Posterior cingulate gyrus (tissue), 11 donors: ENCODE measurements around the gene GSE1.

ENCODE experiments used
- DNase-seq, 10 donors: peaks; one replicate each; pipeline versions ENCODE4 v3.0.0 to v3.0.0-alpha.2; 2020 to 2021; ENCODE audit warnings: mixed read lengths in 3 of 10
- intact Hi-C: fragments of 100-400 bp; cut with DNase I; formaldehyde crosslinking; loops from one replicate; pipeline ENCODE4 v1.15.1; 2023

Gene GSE1

DNA sequence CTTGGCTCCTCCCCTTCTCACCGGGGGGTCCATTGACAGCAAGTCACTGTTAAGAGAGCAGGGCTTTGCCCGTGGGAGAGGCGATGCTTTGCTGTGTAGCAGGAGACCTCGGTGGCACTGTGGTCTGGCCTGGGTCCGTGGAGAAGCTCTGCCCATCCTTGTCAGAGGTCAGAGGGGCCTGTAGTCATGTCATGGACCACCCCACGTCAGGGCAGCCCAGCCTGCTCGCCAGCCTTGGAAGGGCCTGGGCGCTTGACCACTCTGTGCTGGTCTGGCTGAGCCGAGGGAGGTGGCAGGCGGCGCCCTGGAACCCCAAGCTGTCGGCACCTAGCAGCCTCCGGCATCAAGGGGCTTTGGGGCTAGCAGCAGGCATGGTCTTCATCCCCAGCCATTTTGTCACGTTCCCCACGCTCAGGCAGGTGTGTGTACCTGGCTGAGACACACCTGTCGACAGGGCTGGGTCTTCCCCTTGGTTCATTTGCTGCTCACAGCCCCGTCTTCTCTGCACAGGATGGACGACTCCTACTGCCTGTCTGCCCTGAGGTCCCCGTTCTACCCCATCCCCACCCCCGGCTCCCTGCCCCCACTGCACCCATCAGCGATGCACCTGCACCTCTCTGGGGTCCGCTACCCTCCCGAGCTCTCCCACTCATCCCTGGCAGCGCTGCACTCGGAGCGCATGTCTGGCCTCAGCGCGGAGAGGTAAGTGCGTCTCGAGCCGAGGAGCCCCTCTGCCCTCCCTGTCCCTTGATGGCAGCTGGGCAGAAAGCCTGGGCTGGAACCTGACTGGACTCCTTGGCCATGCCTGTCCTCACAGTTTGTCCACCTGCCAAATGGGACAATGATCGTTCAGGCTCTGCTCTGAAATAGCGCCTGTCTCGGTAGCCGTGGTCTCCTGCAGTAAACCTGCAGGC is 42.4 kb downstream of the GSE1 start:
- DNase-seq = peak in 4 of 10 donors; percentile 21 to 79 (median 66)
- intact Hi-C loops = loop anchor here (10.0 kb wide), 1 partner anchor 139 kb away; the partner anchor contains the start of genes COX4I1 and EMC8

DNA sequence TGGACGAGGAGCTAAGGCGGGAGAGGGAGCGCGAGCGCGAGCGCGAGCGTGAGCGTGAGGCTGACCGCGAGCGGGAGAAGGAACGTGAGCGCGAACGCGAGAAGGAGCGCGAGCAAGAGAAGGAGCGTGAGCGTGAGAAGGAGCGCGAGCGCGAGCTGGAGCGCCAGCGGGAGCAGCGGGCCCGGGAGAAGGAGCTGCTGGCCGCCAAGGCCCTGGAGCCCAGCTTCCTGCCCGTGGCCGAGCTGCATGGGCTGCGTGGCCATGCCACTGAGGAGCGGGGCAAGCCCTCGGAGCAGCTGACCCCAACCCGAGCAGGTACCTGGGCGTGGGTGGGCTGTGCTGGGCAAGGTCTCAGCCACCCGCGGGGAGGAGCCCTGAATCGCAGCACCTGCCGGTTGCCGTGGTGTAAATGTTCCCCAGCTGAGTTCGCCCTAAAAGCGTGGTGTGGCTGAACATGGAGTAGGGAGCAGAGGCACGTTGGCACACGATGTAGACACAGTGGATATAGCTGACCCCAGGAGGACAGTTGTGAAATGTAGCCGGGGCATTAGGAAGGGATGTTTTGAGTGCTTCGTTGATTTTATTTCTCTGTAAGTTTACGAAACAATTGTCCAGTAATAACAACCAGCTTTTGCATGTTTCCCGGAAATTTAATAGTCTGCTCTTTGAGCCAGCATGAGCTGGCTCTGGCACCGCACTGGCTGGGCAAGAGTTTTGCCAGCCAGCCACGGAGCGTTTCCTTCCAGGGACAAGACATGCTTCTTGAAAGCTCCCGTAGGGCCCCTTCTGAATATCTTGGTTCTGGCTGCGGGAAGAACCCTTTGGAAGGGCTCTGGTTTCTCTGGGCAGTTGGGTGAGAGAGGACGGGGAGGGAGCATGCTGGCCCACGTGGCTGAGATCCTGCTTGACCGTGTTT is 43.5 kb downstream of the GSE1 start:
- peak in 3 of 10 donors; percentile 74 to 83 (median 81) for DNase-seq
- intact Hi-C loops = loop anchor here (10.0 kb wide), 1 partner anchor 138 kb away; the partner anchor contains the start of genes COX4I1 and EMC8

DNA sequence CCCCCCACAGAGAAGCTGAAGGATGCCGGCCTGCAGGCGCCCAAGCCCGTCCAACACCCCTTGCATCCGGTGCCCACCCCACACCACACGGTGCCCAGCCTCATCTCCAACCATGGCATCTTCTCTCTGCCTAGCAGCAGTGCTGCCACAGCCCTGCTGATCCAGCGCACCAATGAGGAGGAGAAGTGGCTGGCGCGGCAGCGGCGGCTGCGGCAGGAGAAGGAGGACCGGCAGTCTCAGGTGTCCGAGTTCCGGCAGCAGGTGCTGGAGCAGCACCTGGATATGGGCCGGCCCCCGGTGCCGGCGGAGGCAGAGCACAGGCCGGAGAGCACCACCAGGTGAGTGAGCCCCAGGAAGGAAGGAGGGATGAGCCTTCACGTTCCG is 44.1 kb downstream of the GSE1 start:
- peak in 3 of 10 donors; percentile 67 to 82 (median 74) for DNase-seq

DNA sequence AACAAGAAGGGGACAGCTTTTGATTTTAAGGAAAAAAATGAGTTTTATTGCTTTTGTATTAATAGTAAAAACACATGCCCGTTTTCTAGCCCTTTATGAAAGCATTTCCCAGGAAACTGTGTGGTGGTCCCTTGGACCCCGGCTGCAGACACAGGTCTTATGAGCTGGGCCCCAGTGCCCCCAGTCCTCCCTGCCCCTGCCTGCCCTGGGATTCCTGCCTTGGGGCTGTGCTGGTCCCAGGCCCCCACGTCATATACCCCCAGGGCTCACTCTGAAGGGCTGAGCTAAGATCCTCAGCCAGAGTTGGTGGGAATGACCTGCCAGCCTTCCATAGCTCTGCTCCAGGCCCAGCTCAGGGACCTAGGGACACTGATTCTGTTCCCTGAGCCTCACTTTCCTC is 44.9 kb downstream of the GSE1 start:
- peak in 3 of 10 donors; percentile 5 to 67 (median 31) for DNase-seq
- intact Hi-C loops = loop anchor here (10.0 kb wide), 1 partner anchor 137 kb away; the partner anchor contains the start of genes COX4I1 and EMC8

More for the DNA sequence above, 44.1 kb downstream of the GSE1 start:
- intact Hi-C loops = loop anchor here (10.0 kb wide), 1 partner anchor 138 kb away; the partner anchor contains the start of genes COX4I1 and EMC8

DNA sequence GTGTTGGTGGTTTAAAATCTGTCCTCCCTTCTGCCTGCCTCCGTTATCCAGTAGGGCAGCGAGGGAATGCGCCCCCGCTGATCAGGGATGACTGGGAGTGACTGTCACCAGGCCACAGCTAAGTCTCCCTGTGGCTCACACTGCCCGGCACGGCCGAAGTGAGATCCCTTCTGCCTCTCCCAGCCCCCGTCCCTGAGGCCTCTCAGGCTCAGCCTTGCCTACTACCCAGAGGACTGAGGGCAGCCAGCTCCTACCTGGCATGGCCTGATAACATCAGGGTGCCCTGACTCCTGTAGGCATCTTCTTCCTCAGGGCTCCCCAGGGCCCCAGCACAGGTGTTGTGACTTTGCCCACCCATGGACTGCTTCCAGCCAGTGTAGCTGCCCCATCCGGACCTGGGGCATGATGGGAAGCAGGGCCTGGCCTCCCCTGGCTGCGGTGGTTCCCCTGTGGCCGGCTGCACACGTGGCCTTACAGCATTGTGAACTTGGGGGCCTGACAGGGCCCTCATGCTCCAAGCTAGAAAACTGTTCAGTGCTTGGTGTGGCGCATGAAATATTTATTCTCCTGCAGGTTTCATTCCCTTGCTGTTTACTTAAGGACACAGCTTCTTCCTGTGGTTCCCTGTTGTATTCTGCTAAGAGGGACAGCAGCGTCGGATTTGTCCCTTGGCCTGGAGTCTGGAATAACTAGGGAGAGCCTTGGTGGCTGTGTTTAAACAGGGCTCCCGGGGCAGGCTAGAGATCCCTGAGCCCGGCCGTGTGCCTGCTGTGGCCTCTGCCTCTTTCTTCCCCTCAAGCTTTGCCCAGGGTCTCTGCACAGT is 45.6 kb downstream of the GSE1 start:
- intact Hi-C loops = loop anchor here (1.0 to 10.0 kb wide), 2 partner anchors 60 to 136 kb away; partner anchors contain the start of genes COX4I1 and EMC8
- peak in 3 of 10 donors; percentile 62 to 69 (median 64) for DNase-seq

DNA sequence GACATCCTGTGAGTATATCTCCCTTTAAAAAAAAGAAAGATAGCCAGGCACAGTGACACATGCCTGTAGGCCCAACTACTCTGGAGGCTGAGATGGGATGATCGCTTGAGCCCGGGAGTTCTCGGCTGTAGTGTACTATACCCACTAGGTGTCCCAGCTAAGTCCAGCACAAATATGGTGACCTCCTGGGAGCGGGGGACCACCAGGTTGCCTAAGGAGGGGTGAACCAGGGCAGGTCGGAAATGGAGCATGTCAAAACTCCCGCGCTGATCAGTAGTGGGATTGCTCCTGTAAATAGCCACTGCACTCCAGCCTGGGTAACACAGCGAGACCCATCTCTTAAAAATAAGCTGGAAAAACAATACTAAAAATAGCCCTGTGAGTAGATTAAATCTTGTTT is 46.2 kb downstream of the GSE1 start:
- intact Hi-C loops = loop anchor here (1.0 to 10.0 kb wide), 2 partner anchors 59 to 135 kb away; partner anchors contain the start of genes COX4I1 and EMC8
- DNase-seq = peak in 3 of 10 donors; percentile 55 to 75 (median 60)

DNA sequence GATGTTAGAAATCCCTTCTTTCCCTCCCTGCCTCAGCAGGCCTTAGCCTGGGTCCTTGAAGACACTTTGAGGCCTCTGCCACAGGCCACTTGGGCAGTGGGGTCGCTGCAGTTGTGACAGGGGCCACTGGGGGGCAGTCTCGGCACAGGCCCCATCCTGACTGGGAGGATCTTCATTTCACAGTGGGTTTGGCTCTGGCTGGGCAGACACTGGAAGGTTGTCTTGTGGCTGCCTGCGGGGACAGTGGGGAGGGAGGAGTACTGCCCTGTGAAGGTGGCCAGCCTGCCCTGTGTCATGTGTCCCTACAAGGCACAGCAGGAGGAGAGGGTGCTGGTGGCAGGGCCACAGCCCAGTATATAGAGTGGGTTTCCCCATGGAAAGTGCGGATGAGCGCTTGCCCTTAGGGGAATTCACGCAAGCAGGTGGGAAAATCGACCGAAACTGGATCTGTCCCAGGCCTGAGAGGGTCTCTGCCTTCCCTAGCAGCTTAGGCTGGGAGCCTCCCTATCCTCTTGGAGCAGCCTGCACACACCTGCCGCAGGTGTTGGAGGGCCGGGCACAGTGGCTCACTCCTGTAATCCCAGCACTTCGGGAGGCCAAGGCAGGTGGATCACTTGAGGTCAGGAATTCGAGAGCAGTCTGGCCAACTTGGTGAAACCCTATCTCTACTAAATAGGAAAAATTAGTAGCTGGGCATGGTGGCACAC is 46.8 kb downstream of the GSE1 start:
- DNase-seq = peak in 9 of 10 donors; percentile 45 to 96 (median 79)
- intact Hi-C loops = loop anchor here (1.0 to 10.0 kb wide), 2 partner anchors 58 to 135 kb away; partner anchors contain the start of genes COX4I1 and EMC8

DNA sequence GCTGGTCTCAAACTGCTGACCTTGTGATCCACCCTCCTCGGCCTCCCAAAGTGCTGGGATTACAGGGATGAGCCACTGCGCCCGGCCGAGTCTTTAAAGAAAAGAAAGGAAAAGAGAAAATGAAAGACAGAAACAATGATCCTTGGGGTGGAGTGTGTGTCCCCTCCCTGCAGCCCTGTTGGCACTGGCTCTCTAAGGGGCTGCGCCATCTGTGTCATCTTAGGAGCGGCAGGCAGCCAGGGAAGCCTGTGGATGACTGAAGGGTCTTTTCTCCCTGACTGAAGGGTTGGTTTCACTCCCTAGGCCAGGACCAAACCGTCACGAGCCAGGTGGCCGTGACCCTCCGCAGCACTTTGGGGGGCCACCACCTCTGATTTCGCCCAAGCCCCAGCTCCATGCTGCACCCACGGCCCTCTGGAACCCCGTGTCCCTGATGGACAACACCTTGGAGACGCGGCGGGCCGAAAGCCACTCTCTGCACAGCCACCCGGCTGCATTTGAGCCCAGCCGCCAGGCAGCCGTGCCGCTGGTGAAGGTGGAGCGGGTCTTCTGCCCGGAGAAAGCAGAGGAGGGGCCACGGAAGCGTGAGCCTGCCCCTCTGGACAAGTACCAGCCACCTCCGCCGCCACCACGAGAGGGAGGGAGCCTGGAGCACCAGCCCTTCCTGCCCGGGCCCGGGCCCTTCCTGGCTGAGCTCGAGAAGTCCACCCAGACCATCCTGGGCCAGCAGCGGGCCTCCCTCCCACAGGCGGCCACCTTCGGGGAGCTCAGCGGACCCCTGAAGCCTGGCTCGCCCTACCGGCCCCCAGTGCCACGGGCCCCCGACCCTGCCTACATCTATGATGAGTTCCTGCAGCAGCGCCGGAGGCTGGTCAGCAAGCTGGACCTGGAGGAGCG is 48.0 kb downstream of the GSE1 start:
- intact Hi-C loops = no loop called here
- DNase-seq = peak in 3 of 10 donors; percentile 59 to 83 (median 80)

DNA sequence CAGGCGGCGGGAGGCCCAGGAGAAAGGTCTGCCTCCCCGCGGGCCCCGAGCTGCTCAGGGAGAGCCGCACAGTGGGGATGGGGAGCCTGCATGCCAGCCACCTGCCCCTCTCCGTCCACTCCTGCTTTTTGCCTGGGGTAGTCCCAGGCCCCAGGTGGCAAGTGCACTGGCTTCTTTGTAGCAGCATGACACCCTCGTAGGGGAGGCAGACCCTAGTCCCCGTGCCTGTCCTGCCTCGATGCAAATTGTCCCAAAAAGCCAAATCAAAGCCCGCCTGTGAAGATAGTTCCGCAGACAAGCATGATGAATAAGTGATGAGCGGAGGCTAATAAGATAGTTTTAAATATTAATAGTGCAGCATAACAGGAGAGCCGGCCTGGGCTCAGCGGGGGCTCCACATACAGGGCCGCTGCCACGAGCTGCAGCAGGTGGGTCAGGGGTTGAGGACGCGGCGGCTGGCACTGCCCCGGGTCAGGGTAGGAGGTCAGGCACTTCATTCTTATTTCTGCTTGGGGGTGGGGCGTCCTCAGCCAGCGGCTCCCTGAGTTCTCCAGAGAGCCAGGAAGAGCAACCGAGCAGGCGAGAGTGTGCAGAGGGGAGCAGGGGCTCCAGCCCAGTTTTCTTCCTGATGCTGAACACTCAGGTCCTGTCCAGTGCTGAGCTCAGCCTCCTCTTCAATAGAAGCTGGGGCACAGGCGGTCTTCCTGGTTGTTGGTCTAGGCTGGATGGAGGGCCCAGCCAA is 48.8 kb downstream of the GSE1 start:
- intact Hi-C loops = no loop called here
- peak in 3 of 10 donors; percentile 47 to 63 (median 55) for DNase-seq

DNA sequence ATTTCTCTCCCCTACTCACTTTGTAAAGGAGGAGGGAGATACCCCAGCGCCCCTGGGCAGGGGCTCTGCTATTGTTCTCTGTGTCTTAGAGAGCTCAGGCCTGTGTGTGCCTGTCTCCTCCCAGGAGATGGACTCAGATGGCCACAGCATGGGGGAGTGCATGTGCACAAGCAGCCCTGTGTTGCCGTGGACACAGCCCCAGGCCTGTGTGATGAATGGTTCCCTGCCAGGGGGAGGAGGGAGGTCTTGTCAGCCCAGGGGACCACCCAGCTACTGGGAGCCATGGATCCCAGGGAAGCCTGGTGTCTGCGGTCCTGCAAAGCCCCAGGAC is 49.3 kb downstream of the GSE1 start:
- peak in 3 of 10 donors; percentile 24 to 71 (median 27) for DNase-seq
- intact Hi-C loops = no loop called here

DNA sequence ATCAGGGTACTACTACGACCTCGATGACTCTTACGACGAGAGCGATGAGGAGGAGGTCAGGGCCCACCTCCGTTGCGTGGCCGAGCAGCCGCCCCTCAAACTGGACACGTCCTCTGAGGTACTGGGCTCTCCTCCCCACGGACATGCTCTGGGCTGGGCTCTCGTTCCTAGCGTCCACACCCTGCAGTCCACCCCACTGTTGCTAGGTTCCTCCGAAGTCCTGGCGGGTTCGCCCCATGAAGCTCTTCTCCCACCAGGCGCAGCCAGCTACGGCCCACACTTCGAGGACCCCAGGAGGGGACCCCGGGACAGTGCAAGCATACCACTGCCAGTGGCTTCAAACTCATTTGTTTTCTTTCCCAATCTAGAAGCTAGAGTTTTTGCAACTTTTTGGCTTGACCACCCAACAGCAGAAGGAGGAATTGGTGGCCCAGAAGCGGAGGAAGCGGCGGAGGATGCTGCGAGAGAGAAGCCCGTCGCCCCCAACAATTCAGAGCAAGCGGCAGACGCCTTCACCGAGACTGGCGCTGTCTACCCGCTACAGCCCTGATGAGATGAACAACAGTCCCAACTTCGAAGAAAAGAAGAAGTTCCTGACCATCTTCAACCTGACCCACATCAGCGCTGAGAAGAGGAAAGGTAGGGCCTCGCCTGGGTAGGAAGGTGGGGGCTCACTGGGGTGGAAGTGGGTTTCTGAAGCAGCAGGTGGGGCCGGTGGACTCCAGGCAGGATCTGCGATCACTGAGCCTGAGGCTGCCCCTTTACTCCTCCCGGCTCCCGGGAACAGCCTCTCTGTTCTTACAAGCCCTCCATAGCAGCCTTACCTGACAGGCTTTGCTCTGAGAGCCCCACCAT is 50.1 kb downstream of the GSE1 start:
- intact Hi-C loops = no loop called here
- DNase-seq = peak in 3 of 10 donors; percentile 64 to 67 (median 67)

DNA sequence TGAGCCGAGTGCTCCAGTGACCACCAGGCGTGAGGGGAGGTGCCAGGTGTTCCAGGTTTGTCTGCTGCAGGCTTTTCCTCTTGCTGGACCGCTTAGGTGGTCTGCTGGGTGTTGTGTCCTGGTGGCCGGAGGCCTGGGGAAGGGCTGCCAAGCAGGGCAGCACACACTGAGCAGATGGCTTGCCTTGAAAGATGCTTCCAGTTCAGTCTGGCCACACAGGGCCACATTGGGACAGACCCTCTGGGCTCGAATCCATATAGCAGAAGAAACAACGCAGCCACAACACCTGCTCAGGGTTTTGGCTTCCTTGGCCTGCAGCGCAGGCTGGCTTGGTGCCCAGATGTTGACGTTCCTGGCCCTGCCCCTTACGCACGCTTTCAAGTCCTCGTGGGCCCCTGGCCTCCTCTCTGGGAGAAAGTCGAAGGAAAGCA is 50.8 kb downstream of the GSE1 start:
- intact Hi-C loops = no loop called here
- DNase-seq = peak in 3 of 10 donors; percentile 60 to 88 (median 67)

DNA sequence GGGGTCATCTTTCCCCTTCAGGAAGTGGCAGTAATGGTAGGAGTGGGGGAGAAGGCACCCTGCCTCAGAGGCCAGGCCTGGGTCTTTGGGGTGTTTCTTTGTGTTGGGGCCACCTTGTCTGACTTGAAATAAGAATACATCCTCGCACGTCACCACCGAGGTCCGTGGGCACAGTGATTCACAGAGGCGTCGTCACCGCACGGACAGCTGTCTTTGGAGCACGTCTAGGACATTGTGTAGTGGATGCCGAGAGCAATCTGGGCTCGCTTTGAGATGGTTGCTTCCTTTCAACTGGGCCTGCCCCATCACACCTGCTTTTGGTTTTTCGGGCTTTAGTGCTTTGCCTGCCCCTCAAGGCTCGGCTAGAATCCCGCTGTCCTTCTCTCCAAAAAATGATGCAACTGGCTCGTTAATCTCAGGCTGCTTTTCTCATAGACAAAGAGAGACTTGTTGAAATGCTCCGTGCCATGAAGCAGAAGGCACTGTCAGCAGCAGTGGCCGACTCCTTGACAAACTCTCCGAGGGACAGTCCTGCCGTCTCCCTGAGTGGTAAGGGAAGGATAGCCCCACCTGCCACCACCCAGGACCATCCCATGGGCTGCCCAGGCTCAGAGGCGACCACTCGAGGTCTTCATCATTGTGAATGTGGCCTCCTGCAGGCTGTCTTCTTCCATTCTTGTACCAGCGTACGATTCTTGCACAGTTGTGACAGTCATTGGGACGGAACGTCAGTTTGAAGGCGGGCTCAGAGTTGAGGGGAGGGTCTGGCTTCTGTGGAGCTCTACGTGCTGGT is 51.7 kb downstream of the GSE1 start:
- DNase-seq = peak in 3 of 10 donors; percentile 69 to 79 (median 73)
- intact Hi-C loops = no loop called here

DNA sequence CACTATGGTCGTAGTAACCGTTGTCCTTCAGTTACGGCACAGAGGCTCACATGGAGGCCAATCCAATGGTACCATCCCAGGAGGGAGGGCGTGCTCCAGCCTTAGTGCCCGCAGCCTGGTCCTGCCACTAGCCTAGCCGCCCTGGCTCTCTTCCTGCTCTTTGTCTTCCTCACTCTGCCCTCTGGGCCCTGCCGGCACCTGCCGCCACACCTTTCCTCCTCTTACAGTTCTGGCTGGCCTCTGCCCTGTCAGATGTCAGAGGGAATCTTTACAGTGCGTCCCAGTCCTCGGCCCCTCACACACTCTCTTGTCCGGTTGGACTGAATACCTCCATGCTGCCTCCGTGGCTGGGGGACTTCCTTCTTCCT is 52.2 kb downstream of the GSE1 start:
- DNase-seq = peak in 3 of 10 donors; percentile 23 to 62 (median 61)
- intact Hi-C loops = no loop called here

DNA sequence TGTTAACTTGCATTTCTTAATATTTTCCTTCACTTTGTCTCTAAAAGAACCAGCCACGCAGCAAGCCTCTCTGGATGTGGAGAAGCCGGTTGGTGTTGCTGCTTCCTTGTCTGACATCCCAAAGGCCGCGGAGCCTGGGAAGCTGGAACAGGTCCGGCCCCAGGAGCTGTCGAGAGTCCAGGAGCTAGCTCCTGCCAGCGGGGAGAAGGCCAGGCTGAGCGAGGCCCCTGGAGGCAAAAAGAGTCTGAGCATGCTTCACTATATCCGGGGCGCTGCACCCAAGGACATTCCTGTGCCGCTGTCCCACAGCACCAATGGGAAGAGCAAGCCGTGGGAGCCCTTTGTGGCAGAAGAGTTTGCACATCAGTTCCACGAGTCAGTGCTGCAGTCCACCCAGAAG is 52.8 kb downstream of the GSE1 start:
- DNase-seq = peak in 3 of 10 donors; percentile 69 to 85 (median 82)
- intact Hi-C loops = no loop called here
